Natural killer cell (primary cell): ENCODE measurements around the gene TMEM120B. TPM values are rescaled to one million over a fixed set of nuclear protein-coding genes. Genes with fewer than 3 reads are reported as not detected.

Experiments used
- ATAC-seq, 3 donors: fragments of 150-1000 bp in 2 of 3; fragments of 200-7000 bp in 1 of 3; cut with Tn5 transposase; 1 replicate in 1 of 3; 2 replicates in 2 of 3; pipeline ENCODE4 v1.10.0; 2021; ENCODE audit warnings: mild to moderate bottlenecking in 2 of 3, moderate library complexity in 2 of 3
- DNase-seq, 2 donors: peaks; one replicate each; pipeline versions ENCODE4 v3.0.0 to v3.0.0-alpha.2; 2013 to 2021; ENCODE audit warnings: mixed read lengths in 1 of 2
- H3K27ac ChIP-seq: one replicate; pipeline ENCODE4 v1.5.1; 2013; ENCODE audit warnings: mild to moderate bottlenecking, low read length
- H3K27me3 ChIP-seq: one replicate; pipeline ENCODE4 v1.6.1; 2013; ENCODE audit warnings: low read length; ENCODE audit not compliant: control insufficient read depth, insufficient read depth
- H3K36me3 ChIP-seq: one replicate; pipeline ENCODE4 v1.6.1; 2013; ENCODE audit warnings: low read length; ENCODE audit not compliant: control insufficient read depth, insufficient read depth
- H3K4me1 ChIP-seq: one replicate; pipeline ENCODE4 v1.6.1; 2013; ENCODE audit warnings: low read length; ENCODE audit not compliant: control insufficient read depth, insufficient read depth
- H3K4me3 ChIP-seq: one replicate; pipeline ENCODE4 v1.5.1; 2013; ENCODE audit warnings: low read length
- H3K9me3 ChIP-seq: one replicate; pipeline ENCODE4 v1.6.1; 2013; ENCODE audit warnings: low read length; ENCODE audit not compliant: control insufficient read depth, insufficient read depth
- H3K27ac Mint-ChIP-seq, 2 donors: one replicate each; pipeline ENCODE4 v1.8.0; 2022; ENCODE audit warnings: mild to moderate bottlenecking in 2 of 2, mixed read lengths in 2 of 2, moderate library complexity in 1 of 2
- H3K27me3 Mint-ChIP-seq, 2 donors: one replicate each; pipeline ENCODE4 v1.8.0; 2022; ENCODE audit warnings: low read depth in 2 of 2, mixed read lengths in 2 of 2
- H3K36me3 Mint-ChIP-seq: one replicate; pipeline ENCODE4 v1.8.0; 2022; ENCODE audit warnings: mixed read lengths
- H3K4me1 Mint-ChIP-seq, 2 donors: one replicate each; pipeline ENCODE4 v1.8.0; 2022; ENCODE audit warnings: mixed read lengths in 2 of 2
- H3K4me3 Mint-ChIP-seq: one replicate; pipeline ENCODE4 v1.8.0; 2022; ENCODE audit warnings: mild to moderate bottlenecking, moderate library complexity, mixed read lengths
- H3K9me3 Mint-ChIP-seq, 2 donors: one replicate each; pipeline ENCODE4 v1.8.0; 2022; ENCODE audit warnings: mixed read lengths in 2 of 2
- whole genome bisulfite sequencing: methylation state at CpG from one replicate; pipeline ENCODE4 v1.1.7; 2013; ENCODE audit warnings: missing lambda C conversion rate; ENCODE audit not compliant: insufficient coverage; 5-methylcytosine and 5-hydroxymethylcytosine counted together
- intact Hi-C: fragments of 100-400 bp; cut with micrococcal nuclease; formaldehyde crosslinking; loops from one replicate; pipeline ENCODE4 v1.14.2; 2022
- total RNA-seq, 4 donors: library from RNA; stranded (reverse); fragments of 120-200 nt in 1 of 4; gene quantifications; one replicate each; pipeline versions ENCODE4 v1.2.3 to v1.2.4, GENCODE V29; 2013 to 2022
- TF ChIP-seq, protein P1 (sequence below): fragments of 200-600 bp; IDR thresholded peaks from one replicate; pipeline ENCODE4 v1.8.0; 2022; ENCODE audit warnings: antibody characterized with exemption

Gene TMEM120B
- total RNA-seq, 3 donors from 2014 or later (not counting 1 experiment from before 2014, with no cell fraction given): 6.3 to 8.4 (median 7.9) TPM

DNA sequence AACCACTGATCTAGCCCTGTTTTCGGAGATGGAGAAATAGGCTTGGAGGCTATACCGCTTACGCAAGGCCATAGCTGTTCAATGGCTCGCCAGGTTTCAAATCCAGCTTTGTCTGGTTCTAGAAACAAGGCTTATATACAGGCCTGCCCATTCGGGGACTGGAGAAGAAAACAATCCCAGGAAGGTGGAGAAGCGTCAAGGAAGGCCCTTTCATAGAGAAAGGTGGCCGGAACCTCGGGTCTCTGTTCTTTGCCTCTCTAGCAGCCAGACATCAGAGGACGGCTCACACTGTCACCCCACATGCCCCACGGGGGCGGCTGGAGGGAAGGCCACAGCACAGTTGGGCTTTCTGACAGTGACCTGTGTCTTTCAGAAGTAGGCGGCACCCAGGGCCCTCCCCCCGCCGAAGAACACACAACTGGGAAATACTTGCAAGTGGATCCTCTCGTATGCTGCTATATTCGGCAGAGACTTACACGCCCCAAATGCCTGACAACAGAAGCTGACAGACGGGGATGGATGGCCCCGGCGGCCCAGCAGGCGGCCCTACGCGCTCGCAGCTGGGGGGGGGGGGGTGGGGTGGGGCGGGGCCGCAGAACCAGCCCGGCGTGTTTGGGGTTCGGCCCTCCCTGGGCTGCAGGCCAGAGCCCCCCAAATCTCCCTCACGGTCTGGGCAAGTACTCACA lies 86.7 kb downstream of the TMEM120B start:
- H3K27me3 Mint-ChIP-seq: no peaks in the 10 kb centered on the region
- peak overlapping the region; percentile 87 for H3K27ac Mint-ChIP-seq
- peak overlapping the region; percentile 85 for H3K4me3 Mint-ChIP-seq
- H3K9me3 Mint-ChIP-seq: no peaks in the 10 kb centered on the region
- peaks cover 22% of the 10 kb centered on the region for H3K36me3 ChIP-seq
- no peaks in the 10 kb centered on the region for H3K27me3 ChIP-seq
- H3K4me3 ChIP-seq: peak overlapping the region; percentile 54
- TF ChIP-seq, protein P1, sequence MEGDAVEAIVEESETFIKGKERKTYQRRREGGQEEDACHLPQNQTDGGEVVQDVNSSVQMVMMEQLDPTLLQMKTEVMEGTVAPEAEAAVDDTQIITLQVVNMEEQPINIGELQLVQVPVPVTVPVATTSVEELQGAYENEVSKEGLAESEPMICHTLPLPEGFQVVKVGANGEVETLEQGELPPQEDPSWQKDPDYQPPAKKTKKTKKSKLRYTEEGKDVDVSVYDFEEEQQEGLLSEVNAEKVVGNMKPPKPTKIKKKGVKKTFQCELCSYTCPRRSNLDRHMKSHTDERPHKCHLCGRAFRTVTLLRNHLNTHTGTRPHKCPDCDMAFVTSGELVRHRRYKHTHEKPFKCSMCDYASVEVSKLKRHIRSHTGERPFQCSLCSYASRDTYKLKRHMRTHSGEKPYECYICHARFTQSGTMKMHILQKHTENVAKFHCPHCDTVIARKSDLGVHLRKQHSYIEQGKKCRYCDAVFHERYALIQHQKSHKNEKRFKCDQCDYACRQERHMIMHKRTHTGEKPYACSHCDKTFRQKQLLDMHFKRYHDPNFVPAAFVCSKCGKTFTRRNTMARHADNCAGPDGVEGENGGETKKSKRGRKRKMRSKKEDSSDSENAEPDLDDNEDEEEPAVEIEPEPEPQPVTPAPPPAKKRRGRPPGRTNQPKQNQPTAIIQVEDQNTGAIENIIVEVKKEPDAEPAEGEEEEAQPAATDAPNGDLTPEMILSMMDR: peak; percentile 24
- ATAC-seq: peak; percentile 15 to 42 (median 26)
- DNase-seq: peak; percentile 46 to 83
- H3K27ac ChIP-seq: peak overlapping the region; percentile 93
- H3K36me3 Mint-ChIP-seq: no peaks in the 10 kb centered on the region
- H3K9me3 ChIP-seq: no peaks in the 10 kb centered on the region
- 26% methylated on average over 22 of the region's 30 CpGs for WGBS
- intact Hi-C loops: no loop called here
- H3K4me1 Mint-ChIP-seq: peaks cover 54 to 59% of the 10 kb centered on the region in 2 donors
- H3K4me1 ChIP-seq: peaks cover 45% of the 10 kb centered on the region

DNA sequence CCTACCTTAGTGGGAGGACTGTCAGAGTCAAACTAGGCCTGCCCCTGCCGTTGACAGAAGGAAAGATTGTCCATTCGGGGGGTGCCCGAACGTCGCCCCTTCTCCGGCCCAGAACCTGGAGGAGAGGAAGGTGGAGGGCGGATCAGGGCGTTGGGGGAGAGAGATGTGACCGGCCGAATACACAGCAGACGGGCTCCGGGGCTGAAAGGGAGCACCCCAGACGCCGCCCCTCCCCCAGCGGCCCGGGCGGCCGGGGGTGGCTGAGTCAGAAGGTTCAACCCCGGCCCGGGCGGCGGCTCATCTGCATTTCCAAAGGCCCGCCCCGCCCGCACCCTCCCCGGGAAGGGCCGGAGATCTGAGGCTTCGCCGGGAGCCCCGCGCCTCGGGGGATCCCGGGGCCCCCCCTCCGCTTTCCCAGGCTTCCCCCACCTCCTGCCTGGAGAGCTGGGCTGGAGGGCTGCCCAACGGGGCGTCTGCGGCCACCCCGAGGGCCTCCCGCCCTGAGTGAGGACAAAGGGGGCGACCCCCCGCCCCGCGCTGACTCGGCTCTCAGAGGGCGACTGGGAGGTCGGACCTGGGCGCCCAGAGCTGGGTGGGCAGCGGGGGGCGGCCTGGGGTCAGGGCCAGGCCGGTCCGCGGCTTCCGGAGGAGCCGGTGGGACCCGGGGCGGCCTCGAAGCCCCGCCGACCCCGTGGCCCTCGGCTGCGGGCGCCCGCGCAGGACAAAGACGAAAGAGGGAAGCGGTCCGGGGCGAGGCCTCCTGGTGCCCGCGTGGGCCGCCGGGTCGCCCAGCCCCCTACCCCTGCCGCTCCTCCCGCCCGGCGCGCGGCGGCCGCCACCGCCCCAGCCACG lies 87.5 kb downstream of the TMEM120B start:
- under 1% methylated on average over 84 of the region's 84 CpGs for WGBS
- H3K4me1 ChIP-seq: peaks cover 40% of the 10 kb centered on the region
- H3K27me3 Mint-ChIP-seq: no peaks in the 10 kb centered on the region
- no peaks in the 10 kb centered on the region for H3K36me3 Mint-ChIP-seq
- H3K27ac ChIP-seq: peak overlapping the region; percentile 93
- no peaks in the 10 kb centered on the region for H3K9me3 Mint-ChIP-seq
- intact Hi-C loops: loop anchor here (5.0 kb wide), 1 partner anchor 702 kb away; the partner anchor contains the start of gene ZCCHC8
- no peaks in the 10 kb centered on the region for H3K9me3 ChIP-seq
- H3K27me3 ChIP-seq: no peaks in the 10 kb centered on the region
- DNase-seq: peak; percentile 74 to 81
- peaks cover 46 to 51% of the 10 kb centered on the region in 2 donors for H3K4me1 Mint-ChIP-seq
- TF ChIP-seq, protein P1: peak; percentile 7
- peaks cover 22% of the 10 kb centered on the region for H3K36me3 ChIP-seq
- peak overlapping the region; percentile 85 for H3K4me3 Mint-ChIP-seq
- peak overlapping the region; percentile 100 for H3K27ac Mint-ChIP-seq
- H3K4me3 ChIP-seq: peak overlapping the region; percentile 54
- peak; percentile 37 to 60 (median 41) for ATAC-seq

DNA sequence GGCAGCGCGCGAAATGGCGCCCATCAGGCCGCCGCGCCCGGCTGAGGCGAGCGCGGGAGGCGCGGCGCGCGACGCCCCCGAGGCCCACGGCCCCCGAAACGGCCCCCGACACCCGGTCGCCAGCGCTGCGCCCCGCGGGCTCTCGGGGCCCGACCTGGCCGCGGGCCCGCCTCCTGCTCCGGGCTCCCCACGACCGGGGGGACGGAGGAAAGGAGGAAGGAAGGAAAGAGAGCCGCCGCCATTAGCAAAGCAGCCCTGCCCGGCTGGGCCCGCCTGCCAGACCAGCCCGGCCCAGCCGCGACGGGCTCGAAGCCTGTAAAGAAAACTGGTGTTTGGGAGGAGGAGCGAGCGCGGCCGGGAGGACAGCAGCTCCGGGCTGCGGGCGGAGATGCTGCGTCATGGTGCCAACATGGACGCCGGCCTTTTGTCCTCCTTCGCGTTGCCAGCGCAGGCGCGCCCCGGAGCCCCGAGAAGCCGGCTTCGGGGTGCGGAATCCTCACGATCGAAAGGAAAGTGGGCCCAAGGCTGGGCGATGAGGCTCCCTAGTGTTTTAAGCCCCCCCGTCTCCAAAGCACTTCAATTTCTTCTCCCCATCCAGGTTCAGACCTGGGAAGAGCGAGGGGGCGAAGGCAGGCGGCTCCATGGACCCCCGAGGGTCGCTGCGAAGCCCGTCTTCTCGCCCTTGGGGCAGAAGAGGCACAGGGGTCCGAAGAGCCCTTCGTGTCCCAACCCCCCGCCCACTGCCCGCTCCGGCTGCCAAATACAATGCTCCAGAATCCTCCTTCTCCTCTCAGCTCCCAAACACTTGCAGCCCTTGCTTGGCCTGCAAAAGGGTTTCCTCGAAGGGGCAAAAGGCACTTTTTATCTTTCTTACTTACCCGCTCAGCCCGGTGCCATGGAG lies 88.4 kb downstream of the TMEM120B start:
- H3K4me3 Mint-ChIP-seq: peak overlapping the region; percentile 100
- H3K36me3 Mint-ChIP-seq: no peaks in the 10 kb centered on the region
- intact Hi-C loops: loop anchor here (5.0 kb wide), 1 partner anchor 701 kb away; the partner anchor contains the start of gene ZCCHC8
- TF ChIP-seq, protein P1: no peak
- peak; percentile 35 to 64 (median 45) for ATAC-seq
- no peaks in the 10 kb centered on the region for H3K27me3 Mint-ChIP-seq
- WGBS: under 1% methylated on average over 86 of the region's 86 CpGs
- H3K27me3 ChIP-seq: no peaks in the 10 kb centered on the region
- H3K4me3 ChIP-seq: peak overlapping the region; percentile 57
- no peaks in the 10 kb centered on the region for H3K9me3 ChIP-seq
- H3K27ac Mint-ChIP-seq: peak overlapping the region; percentile 100
- H3K4me1 Mint-ChIP-seq: peaks cover 43 to 51% of the 10 kb centered on the region in 2 donors
- H3K4me1 ChIP-seq: peaks cover 44% of the 10 kb centered on the region
- no peaks in the 10 kb centered on the region for H3K9me3 Mint-ChIP-seq
- H3K36me3 ChIP-seq: peaks cover 19% of the 10 kb centered on the region
- H3K27ac ChIP-seq: peak overlapping the region; percentile 97
- DNase-seq: peak; percentile 77 to 83
